ENCODE measurements around the gene CYTIP. TPM values are rescaled to one million over a fixed set of nuclear protein-coding genes. Genes with fewer than 3 reads are reported as not detected.

The CYTIP gene
- total RNA-seq, 1 donor from 2014 or later, result 0.27 TPM

DNA sequence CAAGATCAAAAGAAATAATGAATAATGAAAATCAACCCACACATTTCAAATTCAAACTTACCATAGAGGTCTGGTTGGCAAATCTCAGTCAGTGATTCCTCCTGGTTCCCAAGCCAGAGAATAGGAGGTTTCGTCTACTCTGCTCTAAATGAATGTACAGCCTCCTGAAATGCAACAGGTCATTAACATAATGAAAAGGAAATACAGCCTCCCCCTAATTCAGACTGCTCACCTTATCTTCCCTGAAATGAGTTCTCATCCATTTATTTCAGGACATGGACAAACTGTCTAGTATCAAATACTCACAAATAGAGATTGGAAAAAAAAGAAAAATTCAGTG, 43.4 kb upstream of the CYTIP start:
- Mint-ChIP-seq H3K4me1 (ENCODE audit: low read depth) (peaks cover 33% of the 10 kb centered on the region), H3K9me3 (ENCODE audit: low read depth) (no peaks in the 10 kb centered on the region), H3K27ac (ENCODE audit: unreplicated experiment) (no peak overlapping the region), H3K4me3 (ENCODE audit: unreplicated experiment) (no peak overlapping the region), H3K27me3 (ENCODE audit: low read depth) (peaks cover 2% of the 10 kb centered on the region), H3K36me3 (ENCODE audit: low read depth) (no peaks in the 10 kb centered on the region)
- TF ChIP-seq, protein P1, sequence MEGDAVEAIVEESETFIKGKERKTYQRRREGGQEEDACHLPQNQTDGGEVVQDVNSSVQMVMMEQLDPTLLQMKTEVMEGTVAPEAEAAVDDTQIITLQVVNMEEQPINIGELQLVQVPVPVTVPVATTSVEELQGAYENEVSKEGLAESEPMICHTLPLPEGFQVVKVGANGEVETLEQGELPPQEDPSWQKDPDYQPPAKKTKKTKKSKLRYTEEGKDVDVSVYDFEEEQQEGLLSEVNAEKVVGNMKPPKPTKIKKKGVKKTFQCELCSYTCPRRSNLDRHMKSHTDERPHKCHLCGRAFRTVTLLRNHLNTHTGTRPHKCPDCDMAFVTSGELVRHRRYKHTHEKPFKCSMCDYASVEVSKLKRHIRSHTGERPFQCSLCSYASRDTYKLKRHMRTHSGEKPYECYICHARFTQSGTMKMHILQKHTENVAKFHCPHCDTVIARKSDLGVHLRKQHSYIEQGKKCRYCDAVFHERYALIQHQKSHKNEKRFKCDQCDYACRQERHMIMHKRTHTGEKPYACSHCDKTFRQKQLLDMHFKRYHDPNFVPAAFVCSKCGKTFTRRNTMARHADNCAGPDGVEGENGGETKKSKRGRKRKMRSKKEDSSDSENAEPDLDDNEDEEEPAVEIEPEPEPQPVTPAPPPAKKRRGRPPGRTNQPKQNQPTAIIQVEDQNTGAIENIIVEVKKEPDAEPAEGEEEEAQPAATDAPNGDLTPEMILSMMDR (IDR thresholded peaks at IDR 0.05), result no peak
- DNase-seq (ENCODE audit: low spot score), result no peak

DNA sequence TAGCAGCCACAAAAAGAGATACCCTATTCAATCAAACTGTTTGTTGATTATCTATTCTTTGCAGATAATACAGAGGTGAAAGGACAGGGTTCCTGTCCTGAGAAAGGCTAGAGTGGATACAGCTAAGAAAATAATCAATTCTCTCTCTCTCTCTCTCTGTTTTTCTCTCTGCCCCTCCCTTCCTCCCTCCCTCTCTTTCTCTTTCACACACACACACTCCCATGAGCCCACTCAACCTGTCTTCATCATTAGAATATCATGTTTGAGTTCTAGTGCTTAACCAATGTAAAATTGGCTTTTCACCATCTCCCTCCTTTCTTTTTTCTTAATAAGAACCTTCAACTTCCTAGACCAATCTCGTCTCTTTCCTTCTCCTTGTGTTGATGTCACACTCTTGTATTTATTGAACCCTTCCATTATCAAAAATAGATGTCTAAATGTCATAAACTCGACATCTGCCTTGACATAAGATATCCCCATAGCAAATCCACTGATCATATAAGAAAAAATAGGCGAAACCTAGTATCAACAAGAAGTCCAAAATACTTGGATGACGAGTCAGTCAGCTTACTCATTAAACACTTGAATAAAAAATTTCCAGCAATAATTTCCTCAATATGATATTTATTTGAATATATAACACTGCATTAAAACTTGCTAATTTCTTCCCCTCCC, 42.8 kb upstream of the CYTIP start:
- peaks cover 2% of the 10 kb centered on the region for H3K27me3 Mint-ChIP-seq (ENCODE audit: low read depth)

DNA sequence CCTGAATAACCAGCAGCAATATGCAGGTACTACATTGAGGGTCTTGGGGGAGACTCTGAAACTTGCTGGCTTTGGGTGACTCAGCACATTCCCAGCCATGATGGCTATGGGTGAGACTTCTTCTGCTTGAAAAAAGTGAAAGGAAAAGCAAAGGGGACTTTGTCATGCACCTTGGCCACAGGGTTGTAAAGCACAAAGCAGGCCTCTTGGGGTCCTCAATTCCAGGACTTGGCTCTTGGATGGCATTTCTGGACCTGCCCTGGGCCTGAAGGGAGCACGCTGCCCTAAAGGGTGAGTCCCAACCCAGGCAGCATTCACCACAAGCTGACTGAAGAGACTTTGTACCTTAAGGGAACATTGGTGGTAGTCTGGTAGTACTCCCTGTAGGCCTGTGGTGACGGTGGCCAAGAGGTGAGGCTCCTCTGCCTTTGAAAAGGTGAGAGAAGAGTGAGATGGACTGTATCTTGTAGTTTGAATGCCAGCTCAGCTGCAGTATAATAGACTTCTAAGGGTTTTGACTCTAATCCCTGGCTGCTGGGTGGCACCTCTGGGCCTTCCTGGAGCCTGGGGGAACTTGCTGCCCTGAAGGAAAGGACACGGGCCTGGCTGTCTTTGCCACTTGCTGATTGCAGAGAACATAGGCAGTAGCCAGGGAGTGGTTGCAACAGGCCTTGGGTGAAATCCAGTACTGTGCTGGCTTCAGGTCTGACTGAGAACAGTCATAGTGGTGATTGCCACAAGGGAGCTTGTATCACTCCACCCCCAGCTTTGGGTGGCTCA, 36.5 kb upstream of the CYTIP start:
- peaks cover 2% of the 10 kb centered on the region for H3K36me3 Mint-ChIP-seq (ENCODE audit: low read depth)
- H3K27ac Mint-ChIP-seq (ENCODE audit: unreplicated experiment), result no peak overlapping the region
- DNase-seq (ENCODE audit: low spot score), result no peak
- TF ChIP-seq, protein P1 (IDR thresholded peaks at IDR 0.05), result no peak
- H3K4me3 Mint-ChIP-seq (ENCODE audit: unreplicated experiment), result no peak overlapping the region
- peaks cover 3% of the 10 kb centered on the region for H3K9me3 Mint-ChIP-seq (ENCODE audit: low read depth)
- H3K27me3 Mint-ChIP-seq (ENCODE audit: low read depth), result no peaks in the 10 kb centered on the region
- peaks cover 8% of the 10 kb centered on the region for H3K4me1 Mint-ChIP-seq (ENCODE audit: low read depth)

More for the DNA sequence above, 42.8 kb upstream of the CYTIP start:
- no peak overlapping the region for H3K27ac Mint-ChIP-seq (ENCODE audit: unreplicated experiment)
- no peaks in the 10 kb centered on the region for H3K36me3 Mint-ChIP-seq (ENCODE audit: low read depth)
- H3K9me3 Mint-ChIP-seq (ENCODE audit: low read depth), result no peaks in the 10 kb centered on the region
- TF ChIP-seq, protein P1 (IDR thresholded peaks at IDR 0.05), result no peak
- H3K4me1 Mint-ChIP-seq (ENCODE audit: low read depth), result peaks cover 33% of the 10 kb centered on the region
- DNase-seq (ENCODE audit: low spot score), result no peak
- no peak overlapping the region for H3K4me3 Mint-ChIP-seq (ENCODE audit: unreplicated experiment)

DNA sequence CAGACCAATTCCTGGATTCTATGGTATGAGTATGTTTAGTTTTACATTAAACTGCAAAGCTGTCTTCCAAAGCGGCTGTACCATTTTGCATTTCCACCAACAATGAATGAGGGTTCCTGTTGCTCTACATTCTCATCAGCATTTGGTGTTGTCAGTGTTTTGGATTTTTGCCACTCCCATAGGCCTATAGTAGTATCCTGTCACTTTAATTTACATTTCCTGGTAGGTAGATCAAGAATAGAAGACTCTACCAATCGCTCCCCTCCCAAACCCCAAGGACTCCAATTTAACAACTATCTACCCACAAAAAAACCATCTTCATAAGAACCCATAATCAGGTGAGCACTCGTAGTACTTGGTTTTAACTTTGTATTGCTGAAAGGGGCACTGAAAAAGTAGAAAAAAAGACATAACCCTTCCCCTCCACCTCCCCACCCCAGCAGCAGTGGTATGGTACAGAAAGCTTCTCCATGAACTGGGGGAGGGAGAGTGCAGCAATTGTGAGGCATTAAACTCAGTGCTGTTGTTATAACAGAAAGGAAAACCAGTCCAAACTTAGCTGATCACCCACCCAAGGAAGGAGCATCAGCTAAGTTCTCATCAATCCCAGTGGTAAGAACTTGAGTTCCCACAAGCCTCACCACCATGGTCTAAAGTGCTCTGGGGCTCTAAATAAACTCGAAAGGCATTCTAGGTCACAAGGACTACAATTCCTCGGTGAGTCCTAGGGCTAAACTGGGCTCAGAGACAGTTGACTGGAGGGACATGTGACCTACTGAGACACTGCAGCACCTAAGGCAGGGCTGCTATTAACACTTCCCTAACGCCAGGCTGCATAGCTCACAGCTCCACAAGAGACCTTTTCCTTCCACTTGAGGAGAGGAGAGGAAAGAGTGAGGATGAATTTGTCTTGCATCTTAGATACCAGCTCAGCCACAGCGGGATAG, 35.5 kb upstream of the CYTIP start:
- Mint-ChIP-seq H3K4me1 (ENCODE audit: low read depth) (peaks cover 8% of the 10 kb centered on the region), H3K9me3 (ENCODE audit: low read depth) (peaks cover 3% of the 10 kb centered on the region), H3K36me3 (ENCODE audit: low read depth) (peaks cover 2% of the 10 kb centered on the region), H3K27me3 (ENCODE audit: low read depth) (no peaks in the 10 kb centered on the region), H3K4me3 (ENCODE audit: unreplicated experiment) (no peak overlapping the region), H3K27ac (ENCODE audit: unreplicated experiment) (no peak overlapping the region)
- TF ChIP-seq, protein P1 (IDR thresholded peaks at IDR 0.05), result no peak
- DNase-seq (ENCODE audit: low spot score), result no peak

DNA sequence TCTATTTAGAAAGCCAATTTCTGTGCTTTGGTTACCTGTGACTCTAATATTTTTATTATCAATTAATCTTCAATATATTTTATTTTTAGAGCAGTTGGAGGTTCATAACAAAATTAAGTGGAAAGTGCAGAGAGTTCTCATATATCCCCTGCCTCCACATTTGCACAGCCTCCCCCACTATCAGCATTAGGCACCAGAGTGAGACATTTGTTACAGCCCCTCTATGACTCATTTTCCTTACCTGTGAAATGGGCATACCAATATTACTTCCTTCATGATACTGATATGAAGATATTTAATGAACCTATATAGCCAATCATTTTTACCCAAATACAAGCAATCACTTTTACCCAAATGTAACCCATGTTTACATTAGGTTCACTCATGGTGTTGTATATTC, 34.0 kb upstream of the CYTIP start:
- no peak overlapping the region for H3K4me3 Mint-ChIP-seq (ENCODE audit: unreplicated experiment)
- H3K36me3 Mint-ChIP-seq (ENCODE audit: low read depth), result peaks cover 2% of the 10 kb centered on the region
- H3K4me1 Mint-ChIP-seq (ENCODE audit: low read depth), result peaks cover 8% of the 10 kb centered on the region
- TF ChIP-seq, protein P1 (IDR thresholded peaks at IDR 0.05), result no peak
- DNase-seq (ENCODE audit: low spot score), result no peak
- no peak overlapping the region for H3K27ac Mint-ChIP-seq (ENCODE audit: unreplicated experiment)
- H3K27me3 Mint-ChIP-seq (ENCODE audit: low read depth), result no peaks in the 10 kb centered on the region
- H3K9me3 Mint-ChIP-seq (ENCODE audit: low read depth), result peaks cover 3% of the 10 kb centered on the region
